Mesenchymal stem cell (in vitro differentiated cells and primary cell): ENCODE data around the gene ARHGAP15.

Experiments
- DNase-seq: peaks from one replicate; pipeline ENCODE4 v3.0.0-alpha.2; 2013
- H2AFZ ChIP-seq: one replicate; pipeline ENCODE4 v1.6.1; 2013; ENCODE audit warnings: low read depth, mild to moderate bottlenecking, control low read depth, inconsistent platforms, low read length, moderate library complexity
- H2AK5ac ChIP-seq: 2 replicates; pipeline ENCODE4 v1.6.1; 2013; ENCODE audit warnings: low read length, moderate library complexity, mild to moderate bottlenecking, inconsistent platforms; ENCODE audit not compliant: severe bottlenecking
- H2BK120ac ChIP-seq: one replicate; pipeline ENCODE4 v1.6.1; 2013; ENCODE audit warnings: low read depth, mild to moderate bottlenecking, inconsistent platforms, low read length, moderate library complexity
- H2BK12ac ChIP-seq, 2 experiments: one replicate each; pipeline ENCODE4 v1.6.1; 2013; ENCODE audit warnings: inconsistent platforms in 2 of 2, low read length in 2 of 2, mild to moderate bottlenecking in 2 of 2, moderate library complexity in 2 of 2, control low read depth in 1 of 2
- H2BK15ac ChIP-seq: one replicate; pipeline ENCODE4 v1.6.1; 2013; ENCODE audit warnings: mild to moderate bottlenecking, low read depth, inconsistent platforms; ENCODE audit not compliant: poor library complexity, severe bottlenecking
- H2BK5ac ChIP-seq: 2 replicates; pipeline ENCODE4 v1.6.1; 2013; ENCODE audit warnings: low read depth, mild to moderate bottlenecking, low read length, control low read depth, inconsistent platforms; ENCODE audit not compliant: poor library complexity, severe bottlenecking
- H3K14ac ChIP-seq, 2 experiments: one replicate each; pipeline ENCODE4 v1.6.1; 2013; ENCODE audit warnings: inconsistent platforms in 2 of 2, low read length in 2 of 2, control low read depth in 1 of 2, mild to moderate bottlenecking in 1 of 2, moderate library complexity in 1 of 2
- H3K18ac ChIP-seq, 2 experiments: one replicate each; pipeline ENCODE4 v1.6.1; 2013; ENCODE audit warnings: inconsistent platforms in 2 of 2, low read length in 2 of 2, control low read depth in 1 of 2, low read depth in 1 of 2, mild to moderate bottlenecking in 1 of 2
- H3K23ac ChIP-seq, 2 experiments: one replicate each; pipeline ENCODE4 v1.6.1; 2013; ENCODE audit warnings: inconsistent platforms in 2 of 2, low read length in 2 of 2, mild to moderate bottlenecking in 2 of 2, moderate library complexity in 2 of 2, control low read depth in 1 of 2
- H3K27ac ChIP-seq: 2 replicates; pipeline ENCODE4 v1.5.1; 2013; ENCODE audit warnings: mild to moderate bottlenecking, moderate library complexity, low read length, control low read depth, inconsistent platforms; ENCODE audit not compliant: poor library complexity, severe bottlenecking
- H3K27me3 ChIP-seq, 2 experiments: 2 replicates each; pipeline versions ENCODE4 v1.6.1 to v1.7.0; 2013; ENCODE audit warnings: low read length in 2 of 2, mild to moderate bottlenecking in 2 of 2, moderate library complexity in 2 of 2, control low read depth in 1 of 2, inconsistent platforms in 1 of 2; ENCODE audit not compliant: control insufficient read depth in 1 of 2, insufficient read depth in 1 of 2
- H3K36me3 ChIP-seq, 2 experiments: 2 replicates each; pipeline versions ENCODE4 v1.6.1 to v1.7.0; 2013; ENCODE audit warnings: low read length in 2 of 2, control low read depth in 1 of 2, inconsistent platforms in 1 of 2, low read depth in 1 of 2, mild to moderate bottlenecking in 1 of 2; ENCODE audit not compliant: insufficient read depth in 2 of 2, control insufficient read depth in 1 of 2
- H3K4ac ChIP-seq, 2 experiments: one replicate each; pipeline ENCODE4 v1.6.1; 2013; ENCODE audit warnings: inconsistent platforms in 2 of 2, low read length in 2 of 2, mild to moderate bottlenecking in 2 of 2, moderate library complexity in 2 of 2, control low read depth in 1 of 2, low read depth in 1 of 2
- H3K4me1 ChIP-seq: 2 replicates; pipeline ENCODE4 v1.6.1; 2013; ENCODE audit warnings: low read depth, low read length, control low read depth; ENCODE audit not compliant: control insufficient read depth, insufficient read depth
- H3K4me2 ChIP-seq: 2 replicates; pipeline ENCODE4 v1.6.1; 2013; ENCODE audit warnings: low read length, mild to moderate bottlenecking, inconsistent platforms; ENCODE audit not compliant: poor library complexity, severe bottlenecking
- H3K4me3 ChIP-seq, 2 experiments: 2 replicates each; pipeline versions ENCODE4 v1.5.1 to v1.7.0; 2013; ENCODE audit warnings: low read length in 2 of 2, mild to moderate bottlenecking in 2 of 2, control low read depth in 1 of 2, low read depth in 1 of 2; ENCODE audit not compliant: insufficient read depth in 1 of 2
- H3K79me1 ChIP-seq: replicated peaks from 2 replicates; pipeline ENCODE4 v1.6.1; 2013; ENCODE audit warnings: mild to moderate bottlenecking, control low read depth, low read length, inconsistent platforms; ENCODE audit not compliant: poor library complexity, severe bottlenecking
- H3K9ac ChIP-seq: 2 replicates; pipeline ENCODE4 v1.7.0; 2013; ENCODE audit warnings: mild to moderate bottlenecking, low read length, moderate library complexity
- H3K9me3 ChIP-seq: 2 replicates; pipeline ENCODE4 v1.7.0; 2013; ENCODE audit warnings: mild to moderate bottlenecking, low read length; ENCODE audit not compliant: control insufficient read depth
- H4K8ac ChIP-seq: one replicate; pipeline ENCODE4 v1.6.1; 2013; ENCODE audit warnings: inconsistent platforms, mild to moderate bottlenecking, low read length, moderate library complexity
- H4K91ac ChIP-seq: one replicate; pipeline ENCODE4 v1.6.1; 2013; ENCODE audit warnings: mild to moderate bottlenecking, low read length, inconsistent platforms
- WGBS: methylation state at CpG from one replicate; pipeline ENCODE4 v1.1.7; 2013; ENCODE audit warnings: mixed read lengths; 5-methylcytosine and 5-hydroxymethylcytosine counted together

ARHGAP15 gene

DNA sequence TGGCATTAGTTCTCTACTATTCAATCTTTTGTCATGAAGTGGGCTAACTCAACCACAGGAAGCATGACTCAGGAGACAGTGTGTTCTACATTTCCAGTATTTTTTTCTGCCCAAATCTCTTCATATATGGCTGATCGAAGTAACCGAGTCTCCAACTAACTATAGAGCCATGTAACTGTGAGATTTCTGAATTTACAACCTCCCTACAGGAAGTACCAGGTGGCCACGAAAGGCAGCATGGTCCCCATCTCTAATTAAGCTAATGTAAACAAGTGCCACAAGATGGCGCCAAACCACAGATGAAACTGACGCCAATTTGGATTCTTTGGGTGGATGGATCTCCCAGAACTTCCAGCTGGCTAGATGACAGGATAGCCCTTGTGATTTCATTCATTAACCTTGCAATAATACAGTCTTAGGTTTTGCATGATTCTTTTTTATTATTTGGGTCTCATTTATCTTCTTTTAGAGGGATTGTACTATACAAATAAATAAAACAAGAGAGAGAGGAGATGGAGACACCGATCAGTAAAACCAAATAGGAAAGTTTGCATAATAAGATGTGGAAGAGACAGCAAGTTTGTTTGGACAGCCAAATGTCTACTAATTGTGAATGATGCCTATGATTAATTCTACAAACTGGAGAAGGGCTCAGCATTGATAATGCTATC lies 18.3 kb upstream of the ARHGAP15 start:
- peak overlapping the region; percentile 53 for H2AFZ ChIP-seq
- H3K4me1 ChIP-seq, result no peaks in the 10 kb centered on the region
- H3K27me3 ChIP-seq, result no peaks in the 10 kb centered on the region
- no peak overlapping the region for H2BK15ac ChIP-seq
- no peak overlapping the region for H2AK5ac ChIP-seq
- no peaks in the 10 kb centered on the region for H3K36me3 ChIP-seq
- H2BK12ac ChIP-seq, result no peak overlapping the region
- H3K23ac ChIP-seq, result no peak overlapping the region
- no peak overlapping the region for H3K4me2 ChIP-seq
- no peak overlapping the region for H3K4ac ChIP-seq
- no peak overlapping the region for H4K91ac ChIP-seq
- no peak overlapping the region for H3K27ac ChIP-seq
- no peak overlapping the region for H4K8ac ChIP-seq
- no peak overlapping the region for H3K4me3 ChIP-seq
- no peak overlapping the region for H3K18ac ChIP-seq
- DNase-seq, result peak; percentile 68
- H3K79me1 ChIP-seq, result no peaks in the 10 kb centered on the region
- no peak overlapping the region for H3K14ac ChIP-seq
- H3K9ac ChIP-seq, result no peak overlapping the region
- no peaks in the 10 kb centered on the region for H3K9me3 ChIP-seq
- H2BK120ac ChIP-seq, result no peak overlapping the region
- no peak overlapping the region for H2BK5ac ChIP-seq
- WGBS, result 29% methylated on average over 6 of the region's 6 CpGs

DNA sequence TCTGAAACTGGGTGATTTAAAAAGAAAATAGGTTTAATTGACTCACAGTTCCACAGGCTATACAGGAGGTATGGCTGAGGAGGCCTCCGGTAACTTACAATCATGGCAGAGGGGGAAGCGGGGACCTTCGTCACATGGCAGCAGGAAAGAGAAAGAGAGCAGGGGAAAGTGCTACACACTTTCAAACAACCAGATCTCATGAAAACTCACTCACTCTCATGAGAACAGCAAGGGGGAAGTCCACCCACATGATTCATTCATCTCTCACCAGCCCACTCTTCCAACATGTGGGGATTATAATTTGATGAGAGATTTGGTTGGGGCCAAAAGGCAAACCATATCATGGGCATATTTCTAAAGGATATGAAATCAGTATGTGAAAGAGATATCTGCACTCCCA lies 12.0 kb upstream of the ARHGAP15 start:
- H2BK15ac ChIP-seq, result no peak overlapping the region
- H3K27me3 ChIP-seq, result no peaks in the 10 kb centered on the region
- H3K9me3 ChIP-seq, result no peaks in the 10 kb centered on the region
- H2BK5ac ChIP-seq, result no peak overlapping the region
- H3K4ac ChIP-seq, result no peak overlapping the region
- 94% methylated on average over 3 of the region's 3 CpGs for WGBS
- H3K9ac ChIP-seq, result no peak overlapping the region
- no peaks in the 10 kb centered on the region for H3K36me3 ChIP-seq
- no peak overlapping the region for H4K8ac ChIP-seq
- H3K4me1 ChIP-seq, result no peaks in the 10 kb centered on the region
- H2AK5ac ChIP-seq, result no peak overlapping the region
- H3K14ac ChIP-seq, result no peak overlapping the region
- no peak overlapping the region for H2AFZ ChIP-seq
- no peak overlapping the region for H3K27ac ChIP-seq
- DNase-seq, result no peak
- H2BK120ac ChIP-seq, result no peak overlapping the region
- H3K18ac ChIP-seq, result no peak overlapping the region
- H3K4me2 ChIP-seq, result no peak overlapping the region
- H3K79me1 ChIP-seq, result no peaks in the 10 kb centered on the region
- H4K91ac ChIP-seq, result no peak overlapping the region
- H3K4me3 ChIP-seq, result no peak overlapping the region
- no peak overlapping the region for H3K23ac ChIP-seq
- no peak overlapping the region for H2BK12ac ChIP-seq

DNA sequence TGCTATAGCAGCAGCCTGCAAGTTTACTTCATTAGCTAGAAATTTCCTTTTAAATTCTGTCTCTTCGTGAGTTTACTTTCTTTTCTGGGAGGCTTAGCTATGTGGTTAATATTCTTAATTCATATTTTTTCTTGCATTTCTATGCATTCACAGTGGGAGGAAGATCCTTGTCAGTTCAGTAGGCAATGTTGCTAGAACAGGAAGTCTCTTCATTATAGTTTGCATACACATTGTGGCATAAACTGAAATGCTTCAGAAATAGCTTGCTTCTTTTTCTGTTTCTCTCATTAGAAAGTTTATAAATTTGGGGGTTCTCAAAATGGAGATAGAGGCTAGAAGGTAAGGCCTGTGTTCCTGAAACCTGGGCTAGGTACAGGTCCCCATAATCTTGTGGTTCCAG lies 8.1 kb upstream of the ARHGAP15 start:
- Histone ChIP-seq H3K79me1 (no peaks in the 10 kb centered on the region), H2BK5ac (no peak overlapping the region), H2AFZ (no peak overlapping the region), H4K91ac (no peak overlapping the region), H3K23ac (no peak overlapping the region), H3K4me3 (no peak overlapping the region), H3K14ac (no peak overlapping the region), H3K9ac (no peak overlapping the region), H3K36me3 (no peaks in the 10 kb centered on the region), H2BK12ac (no peak overlapping the region), H3K4ac (no peak overlapping the region), H3K4me1 (no peaks in the 10 kb centered on the region), H3K4me2 (no peak overlapping the region), H3K18ac (no peak overlapping the region), H3K27me3 (peaks cover 0 to 5% of the 10 kb centered on the region in 2 experiments), H3K27ac (no peak overlapping the region), H2BK15ac (no peak overlapping the region), H2BK120ac (no peak overlapping the region), H3K9me3 (no peaks in the 10 kb centered on the region), H2AK5ac (no peak overlapping the region), H4K8ac (no peak overlapping the region)
- DNase-seq, result no peak
- no CpG with 5 or more reads among the region's 1 CpG for WGBS

DNA sequence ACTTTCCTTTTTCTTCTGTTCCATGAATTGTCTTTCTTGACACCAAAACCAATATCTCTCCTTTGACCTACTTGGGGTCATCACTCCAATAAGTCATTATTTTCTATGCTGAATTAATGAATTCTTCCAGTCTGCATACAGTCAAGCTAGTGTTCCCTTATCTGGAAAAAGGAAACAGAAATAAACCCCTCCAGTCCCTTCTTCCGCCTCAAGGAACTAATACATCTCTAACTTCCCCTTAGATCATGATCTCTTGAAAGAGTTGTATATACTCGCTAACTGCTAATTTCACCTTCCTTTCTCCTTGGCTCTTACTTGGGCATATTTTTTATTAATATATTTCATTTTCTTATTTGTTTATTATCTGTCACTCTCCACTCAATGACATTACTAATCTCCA lies 7.3 kb upstream of the ARHGAP15 start:
- no peak overlapping the region for H3K27ac ChIP-seq
- H3K4me1 ChIP-seq, result no peaks in the 10 kb centered on the region
- H4K91ac ChIP-seq, result no peak overlapping the region
- H4K8ac ChIP-seq, result no peak overlapping the region
- no peak overlapping the region for H2BK12ac ChIP-seq
- H3K23ac ChIP-seq, result no peak overlapping the region
- H3K9ac ChIP-seq, result no peak overlapping the region
- H2AK5ac ChIP-seq, result no peak overlapping the region
- H3K36me3 ChIP-seq, result no peaks in the 10 kb centered on the region
- DNase-seq, result no peak
- no peaks in the 10 kb centered on the region for H3K79me1 ChIP-seq
- 100% methylated on average over 2 of the region's 2 CpGs for WGBS
- H2BK15ac ChIP-seq, result no peak overlapping the region
- H2BK120ac ChIP-seq, result no peak overlapping the region
- no peak overlapping the region for H2AFZ ChIP-seq
- no peaks in the 10 kb centered on the region for H3K9me3 ChIP-seq
- peaks cover 0 to 5% of the 10 kb centered on the region in 2 experiments for H3K27me3 ChIP-seq
- H2BK5ac ChIP-seq, result no peak overlapping the region
- H3K18ac ChIP-seq, result no peak overlapping the region
- no peak overlapping the region for H3K4ac ChIP-seq
- no peak overlapping the region for H3K14ac ChIP-seq
- H3K4me2 ChIP-seq, result no peak overlapping the region
- H3K4me3 ChIP-seq, result no peak overlapping the region
